HUES64 (cell line): ENCODE data around the gene HDAC7.
A peak's percentile ranks its signal among the peaks of the same experiment; 100 is the strongest.

Experiments used
- H3K27ac ChIP-seq: 2 replicates; pipeline ENCODE4 v1.7.0; 2013; ENCODE audit warnings: low read depth, low read length, inconsistent platforms
- H3K27me3 ChIP-seq: 2 replicates; pipeline ENCODE4 v1.6.1; 2013; ENCODE audit warnings: mild to moderate bottlenecking, low read length; ENCODE audit not compliant: insufficient read depth
- H3K36me3 ChIP-seq: 2 replicates; pipeline ENCODE4 v1.6.1; 2013; ENCODE audit warnings: mild to moderate bottlenecking, low read length; ENCODE audit not compliant: insufficient read depth
- H3K4me1 ChIP-seq: 2 replicates; pipeline ENCODE4 v1.6.1; 2013; ENCODE audit warnings: mild to moderate bottlenecking, low read length, moderate library complexity; ENCODE audit not compliant: insufficient read depth
- H3K4me3 ChIP-seq: 2 replicates; pipeline ENCODE4 v1.5.1; 2013; ENCODE audit warnings: mild to moderate bottlenecking, low read length, moderate library complexity
- H3K9ac ChIP-seq: 2 replicates; pipeline ENCODE4 v1.6.1; 2013; ENCODE audit warnings: mild to moderate bottlenecking, low read depth, low read length
- H3K9me3 ChIP-seq: 2 replicates; pipeline ENCODE4 v1.6.1; 2013; ENCODE audit warnings: low read depth, low read length; ENCODE audit not compliant: insufficient read depth
- WGBS: fragments of 150-250, 120-280 bp; methylation state at CpG from one replicate; pipeline ENCODE4 v1.1.7; 2013; ENCODE audit warnings: missing lambda C conversion rate; 5-methylcytosine and 5-hydroxymethylcytosine counted together

The HDAC7 gene

GRCh38 chr12:47781479-47782371, 38.0 kb downstream of the HDAC7 start:
- Histone ChIP-seq H3K27me3 (no peaks in the 10 kb centered on the region), H3K27ac (no peak overlapping the region), H3K4me1 (peaks cover 11% of the 10 kb centered on the region), H3K36me3 (peaks cover 41% of the 10 kb centered on the region), H3K9me3 (no peaks in the 10 kb centered on the region), H3K4me3 (no peak overlapping the region), H3K9ac (no peak overlapping the region)
- 93% methylated on average over 13 of the region's 13 CpGs for WGBS

- WGBS = 79% methylated on average over 11 of the region's 11 CpGs
- H3K9me3 ChIP-seq = no peaks in the 10 kb centered on the region
- H3K36me3 ChIP-seq = peaks cover 24% of the 10 kb centered on the region
- no peak overlapping the region for H3K27ac ChIP-seq
- no peak overlapping the region for H3K9ac ChIP-seq
- peaks cover 14% of the 10 kb centered on the region for H3K4me1 ChIP-seq
- no peak overlapping the region for H3K4me3 ChIP-seq
- H3K27me3 ChIP-seq = no peaks in the 10 kb centered on the region
Measured at GRCh38 chr12:47779943-47780504, 39.7 kb downstream of the HDAC7 start.

- peaks cover 18% of the 10 kb centered on the region for H3K36me3 ChIP-seq
- no peak overlapping the region for H3K9ac ChIP-seq
- H3K27me3 ChIP-seq = peaks cover 2% of the 10 kb centered on the region; the same call in 1 of the 2 replicates
- WGBS = 43% methylated on average over 19 of the region's 19 CpGs
- no peak overlapping the region for H3K4me3 ChIP-seq
- peaks cover 14% of the 10 kb centered on the region for H3K4me1 ChIP-seq
- no peak overlapping the region for H3K27ac ChIP-seq
- no peaks in the 10 kb centered on the region for H3K9me3 ChIP-seq
Measured at GRCh38 chr12:47779301-47779942, 40.3 kb downstream of the HDAC7 start.

- 21% methylated on average over 14 of the region's 14 CpGs for WGBS
- no peaks in the 10 kb centered on the region for H3K9me3 ChIP-seq
Measured at GRCh38 chr12:47778881-47779280, 40.8 kb downstream of the HDAC7 start.

GRCh38 chr12:47777741-47778558, 41.8 kb downstream of the HDAC7 start:
- H3K4me1 ChIP-seq = peaks cover 14% of the 10 kb centered on the region

More at GRCh38 chr12:47778881-47779280, 40.8 kb downstream of the HDAC7 start:
- Histone ChIP-seq H3K9ac (no peak overlapping the region), H3K36me3 (peaks cover 12% of the 10 kb centered on the region), H3K4me1 (peaks cover 14% of the 10 kb centered on the region), H3K27me3 (peaks cover 7% of the 10 kb centered on the region), H3K27ac (no peak overlapping the region), H3K4me3 (no peak overlapping the region)

GRCh38 chr12:47777151-47777550, 42.6 kb downstream of the HDAC7 start:
- Histone ChIP-seq H3K27ac (no peak overlapping the region), H3K9me3 (no peaks in the 10 kb centered on the region), H3K27me3 (peaks cover 13% of the 10 kb centered on the region), H3K4me3 (no peak overlapping the region), H3K4me1 (peaks cover 14% of the 10 kb centered on the region), H3K9ac (no peak overlapping the region), H3K36me3 (0 out of 2 replicates have a peak, but pooled peaks cover 4% of the 10 kb centered on the region)
- WGBS = 93% methylated on average over 1 of the region's 1 CpG

More at GRCh38 chr12:47777741-47778558, 41.8 kb downstream of the HDAC7 start:
- Histone ChIP-seq H3K4me3 (no peak overlapping the region), H3K9ac (no peak overlapping the region), H3K36me3 (peaks cover 5% of the 10 kb centered on the region; the same call in 1 of the 2 replicates), H3K27me3 (peaks cover 13% of the 10 kb centered on the region), H3K9me3 (no peaks in the 10 kb centered on the region), H3K27ac (no peak overlapping the region)
- WGBS = 92% methylated on average over 9 of the region's 9 CpGs

- Histone ChIP-seq H3K4me1 (peaks cover 14% of the 10 kb centered on the region), H3K36me3 (no peaks in the 10 kb centered on the region), H3K9me3 (no peaks in the 10 kb centered on the region), H3K27ac (no peak overlapping the region), H3K27me3 (peaks cover 13% of the 10 kb centered on the region), H3K9ac (0 out of 2 replicates have a peak overlapping the region, but pooled peaks have one; percentile 10), H3K4me3 (no peak overlapping the region)
- 96% methylated on average over 4 of the region's 5 CpGs for WGBS
Measured at GRCh38 chr12:47776471-47777143, 43.1 kb downstream of the HDAC7 start.

- peaks cover 13% of the 10 kb centered on the region for H3K27me3 ChIP-seq
- peaks cover 14% of the 10 kb centered on the region for H3K4me1 ChIP-seq
- H3K9me3 ChIP-seq = no peaks in the 10 kb centered on the region
- no peak overlapping the region for H3K27ac ChIP-seq
- H3K9ac ChIP-seq = no peak overlapping the region
- H3K4me3 ChIP-seq = no peak overlapping the region
- H3K36me3 ChIP-seq = no peaks in the 10 kb centered on the region
- WGBS = 89% methylated on average over 10 of the region's 10 CpGs
Measured at GRCh38 chr12:47775100-47775911, 44.4 kb downstream of the HDAC7 start.

- WGBS = 95% methylated on average over 7 of the region's 7 CpGs
- Histone ChIP-seq H3K36me3 (no peaks in the 10 kb centered on the region), H3K9me3 (no peaks in the 10 kb centered on the region), H3K27ac (no peak overlapping the region), H3K27me3 (peaks cover 13% of the 10 kb centered on the region), H3K9ac (no peak overlapping the region), H3K4me3 (no peak overlapping the region), H3K4me1 (peaks cover 14% of the 10 kb centered on the region)
Measured at GRCh38 chr12:47774663-47775062, 45.0 kb downstream of the HDAC7 start.
